Immature natural killer cell (primary cell): ENCODE data around the gene CDC42SE2. TPM values are rescaled to one million over a fixed set of nuclear protein-coding genes. Genes with fewer than 3 reads are reported as not detected.
A peak's percentile ranks its signal among the peaks of the same experiment; 100 is the strongest.
"Not testable (repeated sequence)": the region's sequence is repeated elsewhere in the genome, so short reads cannot be mapped to it uniquely, and the experiment has no call there.

Experiments used
- DNase-seq, 3 donors: peaks; one replicate each; pipeline ENCODE4 v3.0.0; 2022; ENCODE audit warnings: mixed read lengths in 1 of 3
- H3K27ac Mint-ChIP-seq, 6 donors: one replicate each; pipeline ENCODE4 v1.8.0; 2020; ENCODE audit warnings: mixed read lengths in 6 of 6, mild to moderate bottlenecking in 5 of 6, inconsistent platforms in 4 of 6, moderate library complexity in 3 of 6
- H3K27me3 Mint-ChIP-seq, 3 donors: one replicate each; pipeline ENCODE4 v1.8.0; 2020 to 2021; ENCODE audit warnings: low read depth in 3 of 3, mild to moderate bottlenecking in 3 of 3, mixed read lengths in 3 of 3, moderate library complexity in 3 of 3, inconsistent platforms in 1 of 3
- H3K36me3 Mint-ChIP-seq, 3 donors: one replicate each; pipeline ENCODE4 v1.8.0; 2020; ENCODE audit warnings: mixed read lengths in 3 of 3, inconsistent platforms in 2 of 3, mild to moderate bottlenecking in 2 of 3
- H3K4me1 Mint-ChIP-seq, 2 donors: one replicate each; pipeline ENCODE4 v1.8.0; 2020; ENCODE audit warnings: inconsistent platforms in 2 of 2, mild to moderate bottlenecking in 2 of 2, mixed read lengths in 2 of 2, moderate library complexity in 1 of 2
- H3K4me3 Mint-ChIP-seq, 5 donors: one replicate each; pipeline ENCODE4 v1.8.0; 2020; ENCODE audit warnings: mild to moderate bottlenecking in 5 of 5, mixed read lengths in 5 of 5, inconsistent platforms in 3 of 5, moderate library complexity in 3 of 5
- H3K9me3 Mint-ChIP-seq, 6 donors: one replicate each; pipeline ENCODE4 v1.8.0; 2020; ENCODE audit warnings: mild to moderate bottlenecking in 6 of 6, mixed read lengths in 6 of 6, inconsistent platforms in 4 of 6, moderate library complexity in 3 of 6
- polyA plus RNA-seq, 3 donors: library from polyadenylated mRNA; unstranded; fragments of 300-500 nt; fragmentation: Illumina TruSeq; gene quantifications; one replicate each; pipeline ENCODE4 v1.2.3, GENCODE V29; 2021

The CDC42SE2 gene
- polyA plus RNA-seq, 3 donors from 2014 or later = 296 to 536 (median 342) TPM

GRCh38 chr5:131274326-131275063 is 10.6 kb downstream of the CDC42SE2 start:
- H3K27ac Mint-ChIP-seq = peak overlapping the region; percentile 78 to 90 (median 84)
- no peaks in the 10 kb centered on the region for H3K9me3 Mint-ChIP-seq
- peaks cover 0 to 4% (median 0%) of the 10 kb centered on the region in 3 donors for H3K36me3 Mint-ChIP-seq
- DNase-seq = no peak
- peak overlapping the region; percentile 55 to 80 (median 68) for H3K4me3 Mint-ChIP-seq
- peaks cover 88 to 91% of the 10 kb centered on the region in 2 donors for H3K4me1 Mint-ChIP-seq
- peaks cover 23 to 38% (median 29%) of the 10 kb centered on the region in 3 donors for H3K27me3 Mint-ChIP-seq

GRCh38 chr5:131276072-131276471 is 12.2 kb downstream of the CDC42SE2 start:
- H3K4me1 Mint-ChIP-seq = peaks cover 91 to 93% of the 10 kb centered on the region in 2 donors
- H3K4me3 Mint-ChIP-seq = peak overlapping the region; percentile 26 to 64 (median 52)
- H3K9me3 Mint-ChIP-seq = no peaks in the 10 kb centered on the region
- peaks cover 32 to 51% (median 39%) of the 10 kb centered on the region in 3 donors for H3K27me3 Mint-ChIP-seq
- H3K27ac Mint-ChIP-seq = peak overlapping the region; percentile 81 to 89 (median 84)
- H3K36me3 Mint-ChIP-seq = peaks cover 0 to 4% (median 0%) of the 10 kb centered on the region in 3 donors
- DNase-seq = peak in 1 of 3 donors; percentile 25

DNA sequence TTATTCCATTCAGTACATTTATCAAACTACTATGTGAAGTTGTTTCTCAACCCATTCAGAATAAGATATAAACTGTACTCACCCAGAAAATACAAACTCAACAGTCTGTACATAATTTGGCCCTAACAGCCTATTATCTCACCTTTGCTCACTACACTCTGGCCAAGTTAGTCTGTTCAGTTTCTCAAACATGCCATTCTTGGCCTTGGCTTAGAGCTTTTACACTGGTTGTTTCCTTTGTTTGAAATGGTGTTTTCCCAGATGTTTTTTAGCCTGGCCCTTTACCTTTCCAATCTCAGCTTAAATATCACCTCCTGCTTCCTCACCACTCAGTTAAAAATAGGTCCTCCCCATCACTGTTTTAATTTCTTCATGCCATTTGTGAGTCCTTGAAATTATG is 13.6 kb downstream of the CDC42SE2 start:
- peaks cover 91 to 93% of the 10 kb centered on the region in 2 donors for H3K4me1 Mint-ChIP-seq
- H3K36me3 Mint-ChIP-seq = peaks cover 0 to 4% (median 0%) of the 10 kb centered on the region in 3 donors
- peaks cover 36 to 55% (median 38%) of the 10 kb centered on the region in 3 donors for H3K27me3 Mint-ChIP-seq
- peak overlapping the region; percentile 12 to 62 (median 42) for H3K4me3 Mint-ChIP-seq
- no peaks in the 10 kb centered on the region for H3K9me3 Mint-ChIP-seq
- H3K27ac Mint-ChIP-seq = peak overlapping the region; percentile 71 to 92 (median 88)
- no peak for DNase-seq

DNA sequence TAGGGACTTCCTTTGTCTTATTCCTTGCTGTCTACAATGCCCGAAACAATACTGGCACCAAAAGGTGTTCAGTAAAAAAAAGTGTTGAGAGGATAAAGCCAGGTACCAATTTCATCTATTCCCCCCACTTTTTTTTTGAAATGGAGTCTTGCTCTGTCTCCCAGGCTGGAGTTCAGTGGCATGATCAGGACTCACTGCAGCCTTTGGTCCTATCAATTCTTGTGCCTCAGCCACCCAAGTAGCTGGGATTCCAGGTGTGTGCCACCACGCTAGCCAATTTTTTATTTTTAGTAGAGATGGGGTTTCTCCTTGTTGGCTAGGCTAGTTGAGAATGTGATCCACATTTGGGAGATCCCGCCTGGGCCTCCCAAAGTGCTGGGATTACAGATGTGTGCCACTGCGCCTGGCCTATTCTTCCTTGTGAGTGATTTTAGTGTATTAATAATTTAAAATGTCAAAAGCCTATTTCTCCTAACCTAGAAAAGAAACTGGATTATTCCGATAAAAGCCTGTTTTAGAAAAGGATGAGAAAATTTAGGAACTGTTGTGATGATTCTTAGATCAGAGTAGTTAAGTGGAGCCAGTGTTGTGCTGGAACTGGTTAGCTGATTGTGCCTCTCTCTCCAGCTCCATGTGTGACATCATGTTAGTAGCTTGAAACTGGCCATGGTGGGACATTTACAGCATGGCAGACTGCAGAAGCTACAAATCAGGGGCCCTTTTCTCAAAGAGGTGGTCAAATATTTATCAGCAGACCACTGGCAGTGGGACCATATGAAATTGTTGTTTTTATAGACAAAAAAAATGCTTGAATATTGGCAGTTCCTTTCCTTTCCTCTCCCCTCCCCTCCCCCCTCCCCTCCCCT is 14.3 kb downstream of the CDC42SE2 start:
- peaks cover 0 to 4% (median 0%) of the 10 kb centered on the region in 3 donors for H3K36me3 Mint-ChIP-seq
- peak; percentile 37 to 54 (median 53) for DNase-seq
- H3K27me3 Mint-ChIP-seq = peaks cover 39 to 54% (median 40%) of the 10 kb centered on the region in 3 donors
- no peaks in the 10 kb centered on the region for H3K9me3 Mint-ChIP-seq
- H3K27ac Mint-ChIP-seq = peak overlapping the region; percentile 71 to 92 (median 88)
- H3K4me3 Mint-ChIP-seq = peak overlapping the region; percentile 12 to 76 (median 46)
- H3K4me1 Mint-ChIP-seq = peaks cover 91 to 93% of the 10 kb centered on the region in 2 donors

DNA sequence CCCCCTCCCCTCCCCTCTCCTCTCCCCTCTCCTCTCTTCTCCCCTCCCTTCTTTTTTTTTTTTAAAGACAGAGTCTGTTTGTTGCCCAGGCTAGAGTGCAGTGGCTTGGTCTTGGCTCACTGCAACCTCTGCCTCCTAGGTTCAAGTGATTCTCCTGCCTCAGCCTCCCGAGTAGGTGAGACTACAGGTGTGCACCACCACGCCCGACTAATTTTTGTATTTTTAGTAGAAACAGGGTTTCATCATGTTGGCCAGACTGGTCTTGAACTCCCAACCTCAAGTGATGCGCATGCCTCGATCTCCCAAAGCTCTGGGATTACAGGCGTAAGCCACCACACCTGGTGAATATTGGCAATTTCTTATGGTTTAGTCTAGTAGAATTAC is 14.9 kb downstream of the CDC42SE2 start:
- not testable (repeated sequence) for H3K36me3 Mint-ChIP-seq, DNase-seq, H3K9me3 Mint-ChIP-seq
- Mint-ChIP-seq H3K4me3 (peak overlapping the region; percentile 63 to 84 (median 75)), H3K4me1 (peaks cover 97 to 98% of the 10 kb centered on the region in 2 donors), H3K27ac (peak overlapping the region; percentile 88 to 97 (median 92)), H3K27me3 (peaks cover 41 to 54% (median 43%) of the 10 kb centered on the region in 3 donors)

DNA sequence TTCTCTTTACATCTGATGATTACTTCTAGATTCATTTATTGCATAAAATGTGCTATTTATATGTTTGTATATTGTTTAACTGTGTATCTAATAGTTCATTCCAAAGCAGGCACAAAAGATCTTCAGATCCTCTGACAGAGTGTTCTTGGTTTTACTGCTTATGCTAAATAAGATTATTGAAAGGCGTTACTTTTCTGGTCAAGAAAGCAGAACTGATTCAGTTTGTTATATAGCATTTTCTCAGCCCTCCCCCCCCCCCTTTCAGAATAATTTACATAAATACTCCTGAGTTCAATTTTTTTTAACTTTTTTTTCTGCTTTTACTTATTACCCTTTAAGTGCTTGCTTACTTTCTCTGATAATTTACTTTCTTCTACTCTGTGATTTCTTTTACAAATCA is 15.4 kb downstream of the CDC42SE2 start:
- peak overlapping the region; percentile 88 to 97 (median 92) for H3K27ac Mint-ChIP-seq
- H3K36me3 Mint-ChIP-seq = peaks cover 0 to 1% (median 0%) of the 10 kb centered on the region in 3 donors
- H3K27me3 Mint-ChIP-seq = peaks cover 41 to 53% (median 43%) of the 10 kb centered on the region in 3 donors
- no peak for DNase-seq
- H3K9me3 Mint-ChIP-seq = no peaks in the 10 kb centered on the region
- H3K4me3 Mint-ChIP-seq = peak overlapping the region; percentile 72 to 86 (median 76)
- peaks cover 97% of the 10 kb centered on the region in 2 donors for H3K4me1 Mint-ChIP-seq

DNA sequence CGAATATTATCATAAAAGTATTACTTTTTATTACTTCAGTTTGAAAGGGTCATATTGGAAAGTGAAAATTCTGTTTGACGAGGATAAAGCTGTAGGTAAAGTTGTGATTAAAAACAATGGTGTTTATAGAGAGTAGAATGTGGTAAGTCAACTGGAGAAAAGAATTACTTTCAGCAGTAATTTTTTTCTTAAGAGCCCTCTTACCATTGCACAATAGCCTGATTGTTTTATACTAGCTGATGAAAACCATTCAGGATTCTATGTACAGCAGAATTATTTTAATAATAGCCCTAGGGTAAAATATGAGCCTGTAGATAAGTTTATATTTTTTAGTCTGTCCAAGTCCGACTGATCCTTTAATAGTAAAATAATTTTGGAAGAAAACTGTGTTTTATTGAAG is 16.6 kb downstream of the CDC42SE2 start:
- Mint-ChIP-seq H3K27me3 (peaks cover 41 to 49% (median 43%) of the 10 kb centered on the region in 3 donors), H3K4me3 (peak overlapping the region; percentile 72 to 86 (median 76)), H3K4me1 (peaks cover 96 to 97% of the 10 kb centered on the region in 2 donors), H3K27ac (peak overlapping the region; percentile 88 to 97 (median 92)), H3K9me3 (no peaks in the 10 kb centered on the region), H3K36me3 (no peaks in the 10 kb centered on the region)
- no peak for DNase-seq

GRCh38 chr5:131281133-131281867 is 17.4 kb downstream of the CDC42SE2 start:
- Mint-ChIP-seq H3K4me3 (peak overlapping the region; percentile 72 to 86 (median 76)), H3K9me3 (no peaks in the 10 kb centered on the region), H3K36me3 (no peaks in the 10 kb centered on the region), H3K27ac (peak overlapping the region; percentile 88 to 97 (median 92)), H3K4me1 (peaks cover 96 to 97% of the 10 kb centered on the region in 2 donors), H3K27me3 (peaks cover 41 to 45% (median 43%) of the 10 kb centered on the region in 3 donors)
- DNase-seq = peak; percentile 76 to 82 (median 81)

DNA sequence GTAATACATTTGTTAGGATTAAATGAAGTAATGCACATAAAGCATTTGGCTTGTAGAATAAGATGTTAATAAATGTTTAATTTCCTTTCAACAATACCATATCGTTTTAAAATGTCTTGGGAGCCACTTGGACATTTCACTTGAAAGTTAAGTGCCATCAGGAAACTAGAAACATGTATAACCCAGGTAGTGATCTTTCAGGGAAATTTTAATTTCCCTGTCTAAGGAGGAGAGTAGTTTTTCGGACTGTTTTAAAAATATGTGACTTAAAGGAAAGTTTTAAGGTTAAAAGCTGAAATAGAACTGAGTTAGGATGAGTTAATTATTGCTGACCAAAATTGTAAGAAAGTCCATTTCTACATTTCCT is 18.0 kb downstream of the CDC42SE2 start:
- no peak for DNase-seq
- Mint-ChIP-seq H3K9me3 (no peaks in the 10 kb centered on the region), H3K4me3 (peak overlapping the region; percentile 72 to 86 (median 76)), H3K4me1 (peaks cover 94 to 97% of the 10 kb centered on the region in 2 donors), H3K27ac (peak overlapping the region; percentile 88 to 97 (median 92)), H3K27me3 (peaks cover 41 to 45% (median 43%) of the 10 kb centered on the region in 3 donors), H3K36me3 (no peaks in the 10 kb centered on the region)

DNA sequence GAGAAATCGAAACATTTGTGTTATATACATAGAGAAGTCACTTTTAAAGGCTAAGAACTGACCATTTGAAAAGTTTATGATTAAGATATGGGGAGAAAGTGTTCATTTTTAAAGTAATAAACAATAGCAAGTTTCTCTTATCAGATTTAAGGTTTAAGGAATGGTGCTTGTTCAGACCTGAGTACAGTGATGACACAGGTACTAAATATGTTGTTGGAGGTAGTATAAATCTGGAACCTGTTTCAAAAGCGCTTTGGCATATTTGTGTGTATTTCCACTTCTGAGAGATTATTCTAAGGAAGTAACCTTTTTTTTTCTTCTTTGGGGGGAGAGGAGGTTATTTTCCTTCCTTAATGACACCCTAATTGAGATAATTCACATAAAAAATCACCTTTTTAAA is 18.4 kb downstream of the CDC42SE2 start:
- H3K36me3 Mint-ChIP-seq = no peaks in the 10 kb centered on the region
- peak overlapping the region; percentile 88 to 97 (median 92) for H3K27ac Mint-ChIP-seq
- no peaks in the 10 kb centered on the region for H3K9me3 Mint-ChIP-seq
- H3K4me3 Mint-ChIP-seq = peak overlapping the region; percentile 72 to 86 (median 76)
- DNase-seq = no peak
- peaks cover 41 to 43% (median 41%) of the 10 kb centered on the region in 3 donors for H3K27me3 Mint-ChIP-seq
- H3K4me1 Mint-ChIP-seq = peaks cover 93 to 95% of the 10 kb centered on the region in 2 donors

GRCh38 chr5:131285703-131286399 is 22.0 kb downstream of the CDC42SE2 start:
- no peaks in the 10 kb centered on the region for H3K9me3 Mint-ChIP-seq
- peak overlapping the region in 3 of 5 donors; percentile 7 to 49 (median 30) for H3K4me3 Mint-ChIP-seq
- no peak for DNase-seq
- peak overlapping the region; percentile 78 to 92 (median 89) for H3K27ac Mint-ChIP-seq
- peaks cover 0 to 6% (median 0%) of the 10 kb centered on the region in 3 donors for H3K36me3 Mint-ChIP-seq
- peaks cover 8 to 10% (median 10%) of the 10 kb centered on the region in 3 donors for H3K27me3 Mint-ChIP-seq
- peaks cover 89 to 94% of the 10 kb centered on the region in 2 donors for H3K4me1 Mint-ChIP-seq

DNA sequence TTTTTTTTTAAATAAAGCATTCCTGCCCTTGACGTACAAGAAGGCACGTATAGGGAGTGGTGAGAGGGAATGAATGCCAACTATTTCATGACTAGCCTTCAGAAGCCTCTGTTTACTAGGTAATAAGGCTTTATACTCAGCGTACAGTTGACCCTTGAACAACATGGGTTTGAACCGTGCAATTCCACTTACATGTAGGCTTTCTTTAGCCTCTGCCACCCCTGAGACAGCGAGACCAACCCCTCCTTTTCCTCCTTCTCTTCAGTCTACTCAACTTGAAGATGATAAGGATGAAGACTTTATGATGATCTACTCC is 22.5 kb downstream of the CDC42SE2 start:
- Mint-ChIP-seq H3K27ac (peak overlapping the region in 5 of 6 donors; percentile 34 to 76 (median 65)), H3K4me3 (peak overlapping the region in 1 of 5 donors; percentile 18), H3K4me1 (peaks cover 87 to 94% of the 10 kb centered on the region in 2 donors), H3K27me3 (peaks cover 4 to 8% (median 6%) of the 10 kb centered on the region in 3 donors), H3K9me3 (no peaks in the 10 kb centered on the region), H3K36me3 (peaks cover 0 to 6% (median 0%) of the 10 kb centered on the region in 3 donors)
- DNase-seq = no peak
